Psoas muscle (tissue), 8 donors: ENCODE measurements around the gene TCF12. TPM values are rescaled to one million over a fixed set of nuclear protein-coding genes. Genes with fewer than 3 reads are reported as not detected.

Experiments
- ATAC-seq, 4 donors: fragments of 200-7000 bp; cut with Tn5 transposase; one replicate each; pipeline ENCODE4 v1.9.1; 2020; ENCODE audit warnings: moderate library complexity in 3 of 4, mild to moderate bottlenecking in 2 of 4
- DNase-seq, 2 donors: peaks; one replicate each; pipeline ENCODE4 v3.0.0-alpha.2; 2020
- H3K27ac ChIP-seq: fragments of 200-600 bp; one replicate; pipeline ENCODE4 v1.8.0; 2022
- H3K27me3 ChIP-seq, 3 donors: fragments of 200-600 bp in 1 of 3; one replicate each; pipeline versions ENCODE4 v1.6.1 to v1.8.0; 2013 to 2022; ENCODE audit warnings: low read length in 2 of 3, mild to moderate bottlenecking in 2 of 3, moderate library complexity in 1 of 3; ENCODE audit not compliant: insufficient read depth in 3 of 3
- H3K36me3 ChIP-seq, 2 donors: fragments of 200-600 bp in 1 of 2; one replicate each; pipeline versions ENCODE4 v1.6.1 to v1.8.0; 2013 to 2022; ENCODE audit warnings: low read depth in 1 of 2, mild to moderate bottlenecking in 1 of 2, moderate library complexity in 1 of 2; ENCODE audit not compliant: insufficient read depth in 1 of 2
- H3K4me1 ChIP-seq: fragments of 200-600 bp; one replicate; pipeline ENCODE4 v1.8.0; 2022
- H3K4me3 ChIP-seq: fragments of 200-600 bp; one replicate; pipeline ENCODE4 v1.8.0; 2022; ENCODE audit warnings: mild to moderate bottlenecking
- H3K9me3 ChIP-seq: fragments of 200-600 bp; one replicate; pipeline ENCODE4 v1.8.0; 2022
- CTCF ChIP-seq: fragments of 200-600 bp; IDR thresholded peaks from one replicate; pipeline ENCODE4 v1.8.0; 2022; ENCODE audit warnings: antibody characterized with exemption
- WGBS, 3 donors: extraction: QIAGEN DNeasy Blood & Tissue Kit; methylation state at CpG; one replicate each; pipeline versions ENCODE4 v1.1.6 to v1.1.7; 2013; 5-methylcytosine and 5-hydroxymethylcytosine counted together
- intact Hi-C, 2 donors: fragments of 100-400 bp; cut with DNase I; formaldehyde crosslinking; loops; one replicate each; pipeline versions ENCODE4 v1.11.0 to v1.14.2; 2022
- polyA plus RNA-seq, 3 donors: library from polyadenylated mRNA; stranded (reverse); fragments of 200-250 nt; gene quantifications; one replicate each; pipeline ENCODE4 v1.2.3, GENCODE V29; 2013
- total RNA-seq, 4 donors: library from RNA; stranded (reverse); fragmentation: NEBNext Ultra II Directional in 2 of 4; extraction: Animal tissue kit (Norgen Biotek cat#: 25700) in 2 of 4; gene quantifications; one replicate each; pipeline versions ENCODE4 v1.2.1 to v1.2.4, GENCODE V29; 2021 to 2023
- donor health status: healthy with polysubstance abuse.
- donor health status: DM: no; HTN: no; CAD: no; lungs with moderate emphysema.
- donor health status: Bipolar disorder and iron deficiency.
- donor health status: healthy.
- donor health status: DM: yes; HTN: yes; CAD: no.
- donor health status: DM: no; HTN: no; CAD: no.
- donor health status: DM: no; HTN: no; CAD: no.
- donor health status: DM: yes; HTN: yes; CAD: no.

Gene TCF12
- total and polyA plus RNA-seq, 7 donors: 10.5 to 53.1 (median 30.5) TPM

- Histone ChIP-seq H3K36me3 (no peaks in the 10 kb centered on the region), H3K27me3 (no peaks in the 10 kb centered on the region), H3K27ac (no peak overlapping the region), H3K4me1 (no peaks in the 10 kb centered on the region), H3K4me3 (no peak overlapping the region), H3K9me3 (no peaks in the 10 kb centered on the region)
- no peak for DNase-seq
- TF ChIP-seq CTCF: no peak
- WGBS, 3 donors: 93 to 95% (median 93%) methylated on average over 32 to 36 of the region's 36 CpGs
- ATAC-seq: peak in 1 of 4 donors; percentile 19
- intact Hi-C loops: no loop called here
Observed at GRCh38 chr15:57319226-57319918, 400.9 kb downstream of the TCF12 start.

- no peak for TF ChIP-seq CTCF
- H3K27ac ChIP-seq: no peak overlapping the region
- H3K36me3 ChIP-seq: no peaks in the 10 kb centered on the region
- intact Hi-C loops: no loop called here
- no peaks in the 10 kb centered on the region for H3K9me3 ChIP-seq
- no peaks in the 10 kb centered on the region for H3K27me3 ChIP-seq
- 87 to 90% (median 90%) methylated on average over 21 to 23 of the region's 23 CpGs for WGBS, 3 donors
- H3K4me3 ChIP-seq: no peak overlapping the region
- H3K4me1 ChIP-seq: no peaks in the 10 kb centered on the region
- no peak for DNase-seq
- ATAC-seq: no peak
Observed at GRCh38 chr15:57319919-57320560, 401.6 kb downstream of the TCF12 start.

- Histone ChIP-seq H3K27me3 (no peaks in the 10 kb centered on the region), H3K27ac (no peak overlapping the region), H3K4me3 (no peak overlapping the region), H3K9me3 (no peaks in the 10 kb centered on the region), H3K4me1 (no peaks in the 10 kb centered on the region), H3K36me3 (no peaks in the 10 kb centered on the region)
- ATAC-seq (peak in 3 of 4 donors; percentile 32 to 66 (median 36)), DNase-seq (peak in 1 of 2 donors; percentile 46)
- intact Hi-C loops: no loop called here
- 56 to 62% (median 60%) methylated on average over 17 of the region's 17 CpGs for WGBS, 3 donors
- TF ChIP-seq CTCF: no peak
Observed at GRCh38 chr15:57320631-57321220, 402.3 kb downstream of the TCF12 start.

- intact Hi-C loops: no loop called here
Observed at GRCh38 chr15:57321485-57321884, 403.0 kb downstream of the TCF12 start.

More at GRCh38 chr15:57321485-57321884, 403.0 kb downstream of the TCF12 start:
- no peak for ATAC-seq
- no peaks in the 10 kb centered on the region for H3K4me1 ChIP-seq
- 94 to 97% (median 95%) methylated on average over 3 of the region's 3 CpGs for WGBS, 3 donors
- no peaks in the 10 kb centered on the region for H3K9me3 ChIP-seq
- no peak for DNase-seq
- H3K27me3 ChIP-seq: no peaks in the 10 kb centered on the region
- H3K27ac ChIP-seq: no peak overlapping the region
- H3K4me3 ChIP-seq: no peak overlapping the region
- TF ChIP-seq CTCF: no peak
- no peaks in the 10 kb centered on the region for H3K36me3 ChIP-seq
